ENCODE results near the gene ZBTB12. TPM values are rescaled to one million over a fixed set of nuclear protein-coding genes. Genes with fewer than 3 reads are reported as not detected.

Gene ZBTB12
- total and polyA plus RNA-seq, 4 donors: 1.2 to 4.9 (median 2.6) TPM

- 93 to 95% methylated on average over 1 of the region's 1 CpG for WGBS, 2 donors
- Histone ChIP-seq H3K4me3 (ENCODE audit: low read length in 2 of 2) (no peak overlapping the region), H3K27me3 (ENCODE audit: control insufficient read depth in 1 of 2, insufficient read depth in 2 of 2, low read length in 1 of 2) (no peaks in the 10 kb centered on the region), H3K36me3 (ENCODE audit: control insufficient read depth in 1 of 2, insufficient read depth in 2 of 2, low read length in 1 of 2) (no peaks in the 10 kb centered on the region), H3K4me1 (ENCODE audit: control insufficient read depth in 1 of 2, insufficient read depth in 2 of 2, low read length in 2 of 2) (no peaks in the 10 kb centered on the region), H3K27ac (ENCODE audit: low read depth in 1 of 2, low read length in 2 of 2) (no peak overlapping the region), H3K9me3 (ENCODE audit: control insufficient read depth, low read length) (no peaks in the 10 kb centered on the region)
- DNase-seq (no peak), ATAC-seq (ENCODE audit: low FRiP score) (no peak)
- intact Hi-C loops (cut with DNase I): loop anchor here in 1 of 2 donors (10.0 kb wide), 1 partner anchor 270 kb away; the partner anchor contains the start of genes AGPAT1 and RNF5
Measured at GRCh38 chr6:31905041-31905440, 3.2 kb upstream of the ZBTB12 start.

GRCh38 chr6:31903957-31904356, 2.1 kb upstream of the ZBTB12 start:
- no peaks in the 10 kb centered on the region for H3K4me1 ChIP-seq (ENCODE audit: control insufficient read depth in 1 of 2, insufficient read depth in 2 of 2, low read length in 2 of 2)
- 66 to 85% methylated on average over 3 of the region's 3 CpGs for WGBS, 2 donors
- no peaks in the 10 kb centered on the region for H3K36me3 ChIP-seq (ENCODE audit: control insufficient read depth in 1 of 2, insufficient read depth in 2 of 2, low read length in 1 of 2)
- no peaks in the 10 kb centered on the region for H3K9me3 ChIP-seq (ENCODE audit: control insufficient read depth, low read length)
- ATAC-seq (ENCODE audit: low FRiP score) (no peak), DNase-seq (no peak)
- no peak overlapping the region for H3K27ac ChIP-seq (ENCODE audit: low read depth in 1 of 2, low read length in 2 of 2)
- intact Hi-C loops (cut with DNase I): loop anchor here (5.0 to 10.0 kb wide), 3 partner anchors 43 to 271 kb away; partner anchors contain the start of genes AGPAT1 (in 1 of the 2), CFB (in 1 of the 2) and RNF5 (in 1 of the 2)
- no peaks in the 10 kb centered on the region for H3K27me3 ChIP-seq (ENCODE audit: control insufficient read depth in 1 of 2, insufficient read depth in 2 of 2, low read length in 1 of 2)
- H3K4me3 ChIP-seq (ENCODE audit: low read length in 2 of 2): no peak overlapping the region

GRCh38 chr6:31901415-31901952, 402 bp downstream of the ZBTB12 start:
- intact Hi-C loops (cut with DNase I): loop anchor here (5.0 to 10.0 kb wide), 3 partner anchors 46 to 273 kb away; partner anchors contain the start of genes AGPAT1 (in 1 of the 2), CFB (in 1 of the 2) and RNF5 (in 1 of the 2)
- DNase-seq: peak; percentile 79 to 90
- peak overlapping the region; percentile 79 to 87 for H3K4me3 ChIP-seq (ENCODE audit: low read length in 2 of 2)
- H3K36me3 ChIP-seq (ENCODE audit: control insufficient read depth in 1 of 2, insufficient read depth in 2 of 2, low read length in 1 of 2): no peaks in the 10 kb centered on the region
- H3K9me3 ChIP-seq (ENCODE audit: control insufficient read depth, low read length): no peaks in the 10 kb centered on the region
- H3K4me1 ChIP-seq (ENCODE audit: control insufficient read depth in 1 of 2, insufficient read depth in 2 of 2, low read length in 2 of 2): no peaks in the 10 kb centered on the region
- ATAC-seq (ENCODE audit: low FRiP score): peak; percentile 53
- WGBS, 2 donors: 0 to 1% methylated on average over 23 to 45 of the region's 45 CpGs
- peak overlapping the region in 1 of 2 donors; percentile 21 for H3K27ac ChIP-seq (ENCODE audit: low read depth in 1 of 2, low read length in 2 of 2)
- H3K27me3 ChIP-seq (ENCODE audit: control insufficient read depth in 1 of 2, insufficient read depth in 2 of 2, low read length in 1 of 2): no peaks in the 10 kb centered on the region

- Histone ChIP-seq H3K27me3 (ENCODE audit: control insufficient read depth in 1 of 2, insufficient read depth in 2 of 2, low read length in 1 of 2) (no peaks in the 10 kb centered on the region), H3K9me3 (ENCODE audit: control insufficient read depth, low read length) (no peaks in the 10 kb centered on the region), H3K27ac (ENCODE audit: low read depth in 1 of 2, low read length in 2 of 2) (peak overlapping the region in 1 of 2 donors; percentile 21), H3K4me3 (ENCODE audit: low read length in 2 of 2) (peak overlapping the region in 1 of 2 donors; percentile 79), H3K4me1 (ENCODE audit: control insufficient read depth in 1 of 2, insufficient read depth in 2 of 2, low read length in 2 of 2) (no peaks in the 10 kb centered on the region), H3K36me3 (ENCODE audit: control insufficient read depth in 1 of 2, insufficient read depth in 2 of 2, low read length in 1 of 2) (no peaks in the 10 kb centered on the region)
- DNase-seq (peak in 1 of 2 donors; percentile 69), ATAC-seq (ENCODE audit: low FRiP score) (no peak)
- intact Hi-C loops (cut with DNase I): loop anchor here (5.0 to 10.0 kb wide), 3 partner anchors 46 to 274 kb away; partner anchors contain the start of genes AGPAT1 (in 1 of the 2), CFB (in 1 of the 2) and RNF5 (in 1 of the 2)
- WGBS, 2 donors: 30 to 34% methylated on average over 29 of the region's 29 CpGs
Measured at GRCh38 chr6:31900917-31901414, 920 bp downstream of the ZBTB12 start.

- H3K4me3 ChIP-seq (ENCODE audit: low read length in 2 of 2): no peak overlapping the region
- ATAC-seq (ENCODE audit: low FRiP score): no peak
- H3K4me1 ChIP-seq (ENCODE audit: control insufficient read depth in 1 of 2, insufficient read depth in 2 of 2, low read length in 2 of 2): no peaks in the 10 kb centered on the region
- H3K36me3 ChIP-seq (ENCODE audit: control insufficient read depth in 1 of 2, insufficient read depth in 2 of 2, low read length in 1 of 2): no peaks in the 10 kb centered on the region
- H3K9me3 ChIP-seq (ENCODE audit: control insufficient read depth, low read length): no peaks in the 10 kb centered on the region
- WGBS, 2 donors: 84 to 85% methylated on average over 40 to 49 of the region's 49 CpGs
- no peak overlapping the region for H3K27ac ChIP-seq (ENCODE audit: low read depth in 1 of 2, low read length in 2 of 2)
- H3K27me3 ChIP-seq (ENCODE audit: control insufficient read depth in 1 of 2, insufficient read depth in 2 of 2, low read length in 1 of 2): no peaks in the 10 kb centered on the region
- intact Hi-C loops (cut with DNase I): loop anchor here (5.0 to 10.0 kb wide), 4 partner anchors 47 to 275 kb away; partner anchors contain the start of genes AGPAT1 (in 1 of the 2), CFB (in 1 of the 2), LY6G5C (in 1 of the 2) and RNF5 (in 1 of the 2)
- DNase-seq: no peak
Measured at GRCh38 chr6:31899882-31900722, 1.8 kb downstream of the ZBTB12 start.

- ATAC-seq (ENCODE audit: low FRiP score): no peak
- Histone ChIP-seq H3K36me3 (ENCODE audit: control insufficient read depth in 1 of 2, insufficient read depth in 2 of 2, low read length in 1 of 2) (no peaks in the 10 kb centered on the region), H3K4me3 (ENCODE audit: low read length in 2 of 2) (no peak overlapping the region), H3K4me1 (ENCODE audit: control insufficient read depth in 1 of 2, insufficient read depth in 2 of 2, low read length in 2 of 2) (no peaks in the 10 kb centered on the region), H3K27ac (ENCODE audit: low read depth in 1 of 2, low read length in 2 of 2) (no peak overlapping the region), H3K27me3 (ENCODE audit: control insufficient read depth in 1 of 2, insufficient read depth in 2 of 2, low read length in 1 of 2) (no peaks in the 10 kb centered on the region), H3K9me3 (ENCODE audit: control insufficient read depth, low read length) (no peaks in the 10 kb centered on the region)
- intact Hi-C loops (cut with DNase I): loop anchor here in 1 of 2 donors (5.0 kb wide), 1 partner anchor 217 kb away; the partner anchor contains the start of gene LY6G5C
- DNase-seq: no peak
- 46 to 54% methylated on average over 5 of the region's 5 CpGs for WGBS, 2 donors
Measured at GRCh38 chr6:31899215-31899614, 2.7 kb downstream of the ZBTB12 start.

GRCh38 chr6:31898383-31899011, 3.4 kb downstream of the ZBTB12 start:
- 14 to 17% methylated on average over 8 of the region's 8 CpGs for WGBS, 2 donors

More at GRCh38 chr6:31898383-31899011, 3.4 kb downstream of the ZBTB12 start:
- no peaks in the 10 kb centered on the region for H3K4me1 ChIP-seq (ENCODE audit: control insufficient read depth in 1 of 2, insufficient read depth in 2 of 2, low read length in 2 of 2)
- DNase-seq (no peak), ATAC-seq (ENCODE audit: low FRiP score) (no peak)
- no peaks in the 10 kb centered on the region for H3K27me3 ChIP-seq (ENCODE audit: control insufficient read depth in 1 of 2, insufficient read depth in 2 of 2, low read length in 1 of 2)
- H3K36me3 ChIP-seq (ENCODE audit: control insufficient read depth in 1 of 2, insufficient read depth in 2 of 2, low read length in 1 of 2): no peaks in the 10 kb centered on the region
- intact Hi-C loops (cut with DNase I): loop anchor here in 1 of 2 donors (5.0 kb wide), 1 partner anchor 216 kb away; the partner anchor contains the start of gene LY6G5C
- H3K9me3 ChIP-seq (ENCODE audit: control insufficient read depth, low read length): no peaks in the 10 kb centered on the region
- H3K4me3 ChIP-seq (ENCODE audit: low read length in 2 of 2): peak overlapping the region; percentile 70 to 75
- H3K27ac ChIP-seq (ENCODE audit: low read depth in 1 of 2, low read length in 2 of 2): peak overlapping the region in 1 of 2 donors; percentile 59

Data from aorta (tissue), 5 donors.